Coronary artery (tissue), 2 donors: ENCODE measurements around the gene ORC6.

Experiments
- DNase-seq: peaks from one replicate; pipeline ENCODE4 v3.0.0-alpha.2; 2017; ENCODE audit warnings: low spot score
- H3K27ac ChIP-seq, 2 donors: fragments of 200-600 bp; sonication (generic); one replicate each; pipeline ENCODE4 v1.5.1; 2016 to 2019
- H3K4me3 ChIP-seq: fragments of 200-600 bp; sonication (generic); 2 replicates; pipeline ENCODE4 v1.5.1; 2016; ENCODE audit warnings: mild to moderate bottlenecking, moderate library complexity
- TF ChIP-seq, protein P1 (sequence below): fragments of 200-600 bp; sonication (generic); IDR thresholded peaks from one replicate; pipeline ENCODE4 v1.5.1; 2019; ENCODE audit warnings: antibody characterized with exemption

The ORC6 gene

GRCh38 chr16:46731691-46732555 is 42.5 kb downstream of the ORC6 start:
- peak; percentile 50 for DNase-seq
- H3K27ac ChIP-seq, result no peak overlapping the region
- TF ChIP-seq, protein P1, sequence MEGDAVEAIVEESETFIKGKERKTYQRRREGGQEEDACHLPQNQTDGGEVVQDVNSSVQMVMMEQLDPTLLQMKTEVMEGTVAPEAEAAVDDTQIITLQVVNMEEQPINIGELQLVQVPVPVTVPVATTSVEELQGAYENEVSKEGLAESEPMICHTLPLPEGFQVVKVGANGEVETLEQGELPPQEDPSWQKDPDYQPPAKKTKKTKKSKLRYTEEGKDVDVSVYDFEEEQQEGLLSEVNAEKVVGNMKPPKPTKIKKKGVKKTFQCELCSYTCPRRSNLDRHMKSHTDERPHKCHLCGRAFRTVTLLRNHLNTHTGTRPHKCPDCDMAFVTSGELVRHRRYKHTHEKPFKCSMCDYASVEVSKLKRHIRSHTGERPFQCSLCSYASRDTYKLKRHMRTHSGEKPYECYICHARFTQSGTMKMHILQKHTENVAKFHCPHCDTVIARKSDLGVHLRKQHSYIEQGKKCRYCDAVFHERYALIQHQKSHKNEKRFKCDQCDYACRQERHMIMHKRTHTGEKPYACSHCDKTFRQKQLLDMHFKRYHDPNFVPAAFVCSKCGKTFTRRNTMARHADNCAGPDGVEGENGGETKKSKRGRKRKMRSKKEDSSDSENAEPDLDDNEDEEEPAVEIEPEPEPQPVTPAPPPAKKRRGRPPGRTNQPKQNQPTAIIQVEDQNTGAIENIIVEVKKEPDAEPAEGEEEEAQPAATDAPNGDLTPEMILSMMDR, result no peak
- no peak overlapping the region for H3K4me3 ChIP-seq

DNA sequence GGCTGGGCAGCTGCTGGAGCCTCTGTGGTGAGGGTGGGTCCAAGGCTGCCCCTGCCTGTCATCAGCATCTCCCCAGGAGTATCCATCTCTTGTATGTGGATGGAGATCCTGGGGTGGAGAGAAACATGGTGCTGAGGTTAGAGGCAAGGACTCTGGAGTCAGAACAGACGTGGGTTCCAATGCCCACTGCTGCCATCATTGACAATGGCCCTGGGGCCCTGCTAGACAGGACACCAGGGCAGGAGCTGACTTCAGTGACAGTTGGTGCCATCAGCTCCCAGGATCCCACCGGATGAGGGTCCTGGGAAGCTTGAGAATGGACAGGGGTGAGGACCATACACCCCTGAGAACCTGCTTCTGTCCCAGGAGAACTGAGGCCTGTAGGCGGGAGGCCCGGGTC is 43.1 kb downstream of the ORC6 start:
- DNase-seq, result peak; percentile 62
- TF ChIP-seq, protein P1, result no peak
- Histone ChIP-seq H3K4me3 (no peak overlapping the region), H3K27ac (no peak overlapping the region)

DNA sequence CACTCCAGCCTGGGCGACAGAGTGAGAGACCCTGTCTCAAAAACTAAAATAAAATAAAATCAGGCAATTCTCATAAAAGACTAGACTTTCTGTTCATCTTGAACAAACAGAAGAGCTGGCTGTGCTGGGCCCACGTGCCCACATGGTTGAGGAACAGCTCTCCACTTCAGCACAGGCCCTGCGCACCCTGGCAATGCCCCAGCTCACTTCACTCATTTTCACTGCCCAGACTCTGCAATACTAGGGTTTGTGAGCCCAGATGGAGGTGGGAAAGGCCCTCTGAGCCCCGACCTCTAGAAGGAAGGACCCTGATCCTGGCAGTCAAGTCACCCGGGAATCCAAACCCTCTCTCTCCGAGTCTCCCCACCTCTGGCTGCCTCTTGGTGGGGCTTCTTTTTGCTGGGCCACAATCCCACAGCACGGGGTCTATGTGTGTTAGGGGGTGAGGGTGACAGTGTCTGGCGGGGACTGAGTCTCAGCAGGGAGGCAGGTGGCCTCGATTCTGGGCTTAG is 43.9 kb downstream of the ORC6 start:
- Histone ChIP-seq H3K27ac (no peak overlapping the region), H3K4me3 (no peak overlapping the region)
- DNase-seq, result peak; percentile 65
- TF ChIP-seq, protein P1, result no peak

DNA sequence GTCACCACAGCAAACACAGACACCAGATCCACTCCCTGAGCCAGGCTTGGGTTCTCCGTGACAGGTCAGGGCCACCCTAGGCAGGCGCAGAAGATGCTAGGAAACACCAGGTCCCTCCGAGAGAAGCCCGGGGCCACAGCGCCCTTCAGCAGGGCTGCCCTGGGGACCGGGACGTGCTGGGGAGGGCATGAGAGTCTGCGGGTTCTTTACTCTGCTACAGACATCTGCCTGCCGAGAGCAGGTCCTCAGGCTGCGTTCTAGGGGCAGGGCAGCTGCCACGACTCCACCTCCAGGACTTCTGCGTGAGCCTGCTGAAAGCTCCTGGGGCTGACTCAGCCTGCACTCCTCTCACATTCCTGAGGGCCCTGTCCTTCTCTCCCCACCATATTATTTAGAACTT is 47.2 kb downstream of the ORC6 start:
- TF ChIP-seq, protein P1, result no peak
- peak; percentile 50 for DNase-seq
- Histone ChIP-seq H3K4me3 (no peak overlapping the region), H3K27ac (no peak overlapping the region)

- peak; percentile 35 for DNase-seq
- Histone ChIP-seq H3K27ac (no peak overlapping the region), H3K4me3 (no peak overlapping the region)
- TF ChIP-seq, protein P1, result no peak
These were observed 48.3 kb downstream of the ORC6 start for GRCh38 chr16:46737621-46738214.

GRCh38 chr16:46739934-46740333 is 50.5 kb downstream of the ORC6 start:
- DNase-seq, result no peak
- H3K27ac ChIP-seq, result no peak overlapping the region
- TF ChIP-seq, protein P1, result no peak
- H3K4me3 ChIP-seq, result no peak overlapping the region
